HepG2 (cell line): Measurements from ENCODE around the gene PRKAG1. TPM values are rescaled to one million over a fixed set of nuclear protein-coding genes. Genes with fewer than 3 reads are reported as not detected.

ENCODE experiments used
- ATAC-seq: fragments of 200-7000 bp; cut with Tn5 transposase; 3 replicates; pipeline ENCODE4 v1.9.1; 2020; ENCODE audit warnings: mild to moderate bottlenecking, moderate library complexity
- BruUV-seq: library from RNA; stranded (reverse); fragments of 400-500 nt; replicated peaks from 2 replicates; lab custom pipeline; 2021; lab: Mats Ljungman, UMichigan
- CTCF ChIA-PET: fragments of 300-600 bp; formaldehyde crosslinking; extraction: SDS; loops from one replicate; lab custom pipeline; 2021; ENCODE audit warnings: low total read pairs, inconsistent platforms, low intra/inter-chr PET ratio; lab: Yijun Ruan, JAX
- POLR2A ChIA-PET: fragments of 350-600 bp; sonication (Branson Sonifier 250); formaldehyde crosslinking; loops from one replicate; lab custom pipeline; 2020; ENCODE audit warnings: antibody characterized with exemption, inconsistent platforms; lab: Yijun Ruan, JAX
- DNase-seq: peaks from one replicate; pipeline ENCODE4 v3.0.0-alpha.2; 2015; ENCODE audit warnings: low spot score
- FAIRE-seq: peaks from 3 replicates; lab custom pipeline; 2011; peaks lifted over from hg19 to GRCh38; lab: Jason Lieb, UNC
- H2AFZ ChIP-seq: one replicate; pipeline ENCODE4 v1.6.1; 2011; ENCODE audit warnings: low read length, inconsistent platforms
- H3K27ac ChIP-seq: fragments of 300-600 bp; 3 replicates; pipeline ENCODE4 v1.8.0; 2011; ENCODE audit warnings: mixed run types, mild to moderate bottlenecking, mixed read lengths, low read length, inconsistent platforms; ENCODE audit not compliant: insufficient read depth; ENCODE audit errors: extremely low read length
- H3K27me3 ChIP-seq, 2 experiments: fragments of 200-600 bp in 1 of 2; 2 replicates in 1 of 2; 3 replicates in 1 of 2; pipeline versions ENCODE4 v1.6.0 to v1.8.0; 2011; ENCODE audit warnings: low read length in 2 of 2, mild to moderate bottlenecking in 2 of 2, moderate library complexity in 2 of 2, inconsistent platforms in 1 of 2; ENCODE audit not compliant: insufficient read depth in 2 of 2, control insufficient read depth in 1 of 2
- H3K36me3 ChIP-seq, 2 experiments: fragments of 200-600 bp in 1 of 2; replicated peaks in 1 of 2; 2 replicates in 1 of 2; 3 replicates in 1 of 2; pipeline versions ENCODE4 v1.5.1 to v1.8.0; 2011; ENCODE audit warnings: low read length in 2 of 2, inconsistent platforms in 1 of 2; ENCODE audit not compliant: insufficient read depth in 2 of 2, control insufficient read depth in 1 of 2
- H3K4me1 ChIP-seq: 2 replicates; pipeline ENCODE4 v1.5.1; 2012; ENCODE audit warnings: low read length, inconsistent platforms; ENCODE audit not compliant: insufficient read depth
- H3K4me2 ChIP-seq: 2 replicates; pipeline ENCODE4 v1.6.0; 2011; ENCODE audit warnings: low read depth, low read length, inconsistent platforms
- H3K4me3 ChIP-seq, 3 experiments: fragments of 200-600 bp in 1 of 3; sonication (generic), shearing (Covaris generic) in 1 of 3; replicated peaks in 1 of 3; 2 replicates each; pipeline ENCODE4 v1.5.1; 2011 to 2016; ENCODE audit warnings: low read length in 3 of 3, inconsistent platforms in 2 of 3, low read depth in 2 of 3, mild to moderate bottlenecking in 2 of 3, control low read depth in 1 of 3, mixed read lengths in 1 of 3; ENCODE audit not compliant: insufficient read depth in 1 of 3
- H3K79me2 ChIP-seq: one replicate; pipeline ENCODE4 v1.6.1; 2011; ENCODE audit warnings: low read length, inconsistent platforms; ENCODE audit not compliant: insufficient read depth
- H3K9ac ChIP-seq: 2 replicates; pipeline ENCODE4 v1.6.0; 2011; ENCODE audit warnings: mild to moderate bottlenecking, low read depth, low read length, inconsistent platforms; ENCODE audit not compliant: insufficient read depth
- H3K9me3 ChIP-seq: 2 replicates; pipeline ENCODE4 v1.5.1; 2012; ENCODE audit warnings: mild to moderate bottlenecking, low read length
- H4K20me1 ChIP-seq: 2 replicates; pipeline ENCODE4 v1.6.0; 2011; ENCODE audit warnings: inconsistent platforms, mild to moderate bottlenecking, low read length, moderate library complexity; ENCODE audit not compliant: insufficient read depth
- CBFB ChIP-seq: sonication (generic); formaldehyde crosslinking; IDR thresholded peaks from 2 replicates; pipeline ENCODE4 v1.4.0; 2020; ENCODE audit warnings: missing genetic modification reagents
- HNRNPUL1 ChIP-seq: fragments of 200-400 bp; formaldehyde crosslinking; IDR thresholded peaks from 2 replicates; pipeline ENCODE4 v1.6.1; 2017; ENCODE audit warnings: low read depth, mild to moderate bottlenecking, low read length, moderate library complexity
- KLF11 ChIP-seq: IDR thresholded peaks from 2 replicates; pipeline ENCODE4 v1.6.1; 2016; ENCODE audit warnings: missing compliant biosample characterization
- PITX1 ChIP-seq: sonication (generic); formaldehyde crosslinking; IDR thresholded peaks from 2 replicates; pipeline ENCODE4 v1.5.1; 2020; ENCODE audit warnings: mild to moderate bottlenecking, missing genetic modification reagents
- WIZ ChIP-seq: sonication (generic); formaldehyde crosslinking; IDR thresholded peaks from 2 replicates; pipeline ENCODE4 v1.5.1; 2020; ENCODE audit warnings: mild to moderate bottlenecking, missing genetic modification reagents
- ZNF12 ChIP-seq: sonication (generic); formaldehyde crosslinking; IDR thresholded peaks from 2 replicates; pipeline ENCODE4 v1.5.0; 2020; ENCODE audit warnings: missing genetic modification reagents
- ZNF512 ChIP-seq: sonication (generic); formaldehyde crosslinking; IDR thresholded peaks from 2 replicates; pipeline ENCODE4 v1.4.0; 2020; ENCODE audit warnings: mild to moderate bottlenecking, missing genetic modification reagents
- ZNF557 ChIP-seq: sonication (generic); formaldehyde crosslinking; IDR thresholded peaks from 2 replicates; pipeline ENCODE4 v1.4.0; 2020; ENCODE audit warnings: missing genetic modification reagents
- ZNF891 ChIP-seq: sonication (generic); formaldehyde crosslinking; IDR thresholded peaks from 2 replicates; pipeline ENCODE4 v1.5.0; 2020; ENCODE audit warnings: mild to moderate bottlenecking, missing genetic modification reagents
- WGBS: methylation state at CpG from one replicate; pipeline ENCODE4 v1.1.6; 2017; ENCODE audit warnings: low lambda C conversion rate; 5-methylcytosine and 5-hydroxymethylcytosine counted together
- in situ Hi-C: cut with HindIII; loops from 2 replicates; pipeline ENCODE4 v1.10.0; 2017; ENCODE audit warnings: low pct_unique_long_range_greater_than_20kb; ENCODE audit not compliant: extremely low pct_ligation_motif_present
- intact Hi-C: fragments of 100-400 bp; cut with micrococcal nuclease; formaldehyde crosslinking; loops from one replicate; pipeline ENCODE4 v1.10.0; 2022; ENCODE audit not compliant: unreplicated experiment
- polyA plus RNA-seq, 8 experiments: library from polyadenylated mRNA; depleted of rRNA in 3 of 8; stranded (reverse) in 7 of 8; unstranded in 1 of 8; fragments of >200 nt; fragmentation: Illumina TruSeq in 4 of 8; extraction: Trizol in 4 of 8; gene quantifications; 2 replicates each; pipeline versions ENCODE4 v1.2.1 to v1.2.3, GENCODE V29; 2011 to 2016; ENCODE audit warnings: low read depth in 4 of 8, missing spikeins in 1 of 8, mixed read lengths in 1 of 8; ENCODE audit not compliant: insufficient read depth in 1 of 8
- total RNA-seq, 5 experiments: library from RNA; depleted of rRNA; stranded (reverse); fragments of >200 nt; fragmentation: Illumina TruSeq; extraction: Trizol; gene quantifications; 2 replicates each; pipeline ENCODE4 v1.2.3, GENCODE V29; 2016; ENCODE audit warnings: low read depth in 1 of 5

The PRKAG1 gene
- total and polyA plus RNA-seq, 2 of the 13 experiments (the other 11 are each of a cell fraction or from before 2014, with no cell fraction given) = 26.1 to 32.8 TPM

DNA sequence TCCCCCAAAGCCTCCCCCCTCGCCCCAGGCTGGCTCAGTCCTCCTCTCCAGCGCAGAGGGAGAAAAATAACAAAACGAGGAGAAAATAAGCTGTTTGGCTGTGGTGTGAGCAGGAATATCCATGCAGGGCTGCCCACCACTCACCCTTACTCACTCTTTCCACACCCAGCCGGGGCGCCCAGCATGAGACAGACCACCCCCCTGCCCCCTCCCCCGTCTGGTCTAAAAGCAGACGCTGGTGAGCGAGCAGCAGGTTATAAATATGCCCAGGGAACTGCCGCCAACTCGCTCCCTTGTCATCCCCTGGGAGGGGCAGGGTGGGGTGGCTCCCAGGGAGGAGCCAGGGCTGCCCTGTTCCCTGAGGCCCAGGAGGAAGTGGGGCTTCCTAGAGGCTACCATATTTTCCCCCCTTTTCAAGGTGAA is 33.1 kb downstream of the PRKAG1 start:
- H3K4me1 ChIP-seq = peaks cover 8% of the 10 kb centered on the region
- H3K9ac ChIP-seq = no peak overlapping the region
- CTCF ChIA-PET = no interaction called here
- no peak overlapping the region for H3K4me3 ChIP-seq
- POLR2A ChIA-PET = no interaction called here
- no TSS peak for BruUV-seq
- ATAC-seq (no peak), FAIRE-seq (no peak), DNase-seq (no peak)
- no peaks in the 10 kb centered on the region for H3K79me2 ChIP-seq
- H3K4me2 ChIP-seq = no peak overlapping the region
- no peak for TF ChIP-seq ZNF557 (CRISPR knock-in tag)
- TF ChIP-seq PITX1 (CRISPR knock-in tag) = no peak
- TF ChIP-seq CBFB (CRISPR knock-in tag) = no peak
- no peak for TF ChIP-seq ZNF512 (CRISPR knock-in tag)
- TF ChIP-seq ZNF891 = no peak
- TF ChIP-seq KLF11 (CRISPR knock-in tag) = no peak
- no peak for TF ChIP-seq ZNF12 (CRISPR knock-in tag)
- no peak for TF ChIP-seq HNRNPUL1
- no peak for TF ChIP-seq WIZ (CRISPR knock-in tag)
- TF ChIP-seq, all 625 proteins: peak for 0
- no peak overlapping the region for H3K27ac ChIP-seq
- in situ Hi-C loops = no loop called here
- H2AFZ ChIP-seq = no peak overlapping the region
- H4K20me1 ChIP-seq = no peaks in the 10 kb centered on the region
- intact Hi-C loops = no loop called here
- H3K9me3 ChIP-seq = no peaks in the 10 kb centered on the region
- H3K27me3 ChIP-seq = peaks cover 21 to 79% of the 10 kb centered on the region in 2 experiments
- WGBS = 5% methylated on average over 9 of the region's 10 CpGs
- no peaks in the 10 kb centered on the region for H3K36me3 ChIP-seq
